GM19328 (cell line): ENCODE data around the gene ATP11A.

Experiments used
- ATAC-seq: cut with Tn5 transposase; IDR thresholded peaks from one replicate; pipeline ENCODE4 v1.9.1; 2021; ENCODE audit warnings: mild to moderate bottlenecking, moderate library complexity; ENCODE audit not compliant: unreplicated experiment

The ATP11A gene

GRCh38 chr13:112689303-112690245, at the start of gene ATP11A:
Gene ATP11A (plus strand): TSS chr13:112690038. CDS start chr13:112690417, 379 bp downstream.
- peak; percentile 72 for ATAC-seq

- no peak for ATAC-seq
Measured at GRCh38 chr13:112641456-112642089, 48.3 kb upstream of the ATP11A start.

GRCh38 chr13:112642090-112642460, 47.8 kb upstream of the ATP11A start:
- ATAC-seq = no peak

- ATAC-seq = no peak
Measured at GRCh38 chr13:112643759-112644459, 45.9 kb upstream of the ATP11A start.

- ATAC-seq = no peak
Measured at GRCh38 chr13:112645327-112645914, 44.4 kb upstream of the ATP11A start.

GRCh38 chr13:112647256-112647655, 42.6 kb upstream of the ATP11A start:
- ATAC-seq = no peak

GRCh38 chr13:112648101-112648500, 41.7 kb upstream of the ATP11A start:
- no peak for ATAC-seq

- no peak for ATAC-seq
Measured at GRCh38 chr13:112648966-112649690, 40.7 kb upstream of the ATP11A start.

- no peak for ATAC-seq
Measured at GRCh38 chr13:112651311-112651710, 38.5 kb upstream of the ATP11A start.

- ATAC-seq = no peak
Measured at GRCh38 chr13:112651750-112652511, 37.9 kb upstream of the ATP11A start.

GRCh38 chr13:112652512-112653070, 37.2 kb upstream of the ATP11A start:
- ATAC-seq = no peak

GRCh38 chr13:112653071-112653470, 36.8 kb upstream of the ATP11A start:
- ATAC-seq = no peak

- no peak for ATAC-seq
Measured at GRCh38 chr13:112655913-112656312, 33.9 kb upstream of the ATP11A start.

- no peak for ATAC-seq
Measured at GRCh38 chr13:112657850-112658445, 31.9 kb upstream of the ATP11A start.

GRCh38 chr13:112658808-112659207, 31.0 kb upstream of the ATP11A start:
- ATAC-seq = no peak

GRCh38 chr13:112661291-112661690, 28.5 kb upstream of the ATP11A start:
- ATAC-seq = no peak

- ATAC-seq = no peak
Measured at GRCh38 chr13:112664501-112665203, 25.2 kb upstream of the ATP11A start.

- no peak for ATAC-seq
Measured at GRCh38 chr13:112668924-112669323, 20.9 kb upstream of the ATP11A start.
